Inferior parietal cortex (tissue), 1 donor: Measurements from ENCODE around the gene GPR85.
"Not testable (repeated sequence)": the region's sequence is repeated elsewhere in the genome, so short reads cannot be mapped to it uniquely, and the experiment has no call there.

ENCODE experiments used
- DNase-seq: peaks from one replicate; pipeline ENCODE4 v3.0.0-alpha.2; 2016; ENCODE audit errors: extremely low spot score

GPR85 gene

DNA sequence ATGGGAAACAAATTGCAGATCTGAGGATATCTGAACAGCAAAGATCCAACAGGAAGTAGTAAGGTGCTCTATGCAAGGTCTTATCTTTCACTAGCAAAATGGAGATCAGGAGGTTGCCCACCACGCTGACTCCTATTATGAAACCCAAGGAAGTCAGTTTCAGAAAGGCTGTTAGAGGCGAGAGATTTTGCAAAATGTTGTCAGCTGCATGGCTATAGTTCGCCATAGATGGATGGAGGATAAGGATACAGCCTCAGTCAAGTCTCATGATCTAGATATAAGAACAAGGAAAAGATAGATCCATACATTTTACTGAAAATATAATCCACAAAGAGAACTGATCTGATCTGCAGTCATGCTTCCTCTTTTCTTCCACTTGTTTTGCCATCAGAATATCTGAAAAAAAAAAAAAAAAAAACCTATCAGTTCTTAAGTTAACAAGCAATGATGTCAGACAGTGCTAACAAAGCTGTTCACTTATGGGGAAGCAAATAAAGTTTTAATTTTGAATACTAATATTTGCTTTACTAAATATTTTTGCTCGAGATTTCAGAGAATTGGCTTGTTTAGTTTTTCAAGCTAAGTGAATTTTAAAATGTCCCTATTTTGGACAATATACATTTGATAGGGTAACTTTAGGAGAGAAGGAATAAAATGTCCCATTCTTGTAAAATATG is 2.0 kb downstream of the GPR85 start:
- peak; percentile 29 for DNase-seq

DNA sequence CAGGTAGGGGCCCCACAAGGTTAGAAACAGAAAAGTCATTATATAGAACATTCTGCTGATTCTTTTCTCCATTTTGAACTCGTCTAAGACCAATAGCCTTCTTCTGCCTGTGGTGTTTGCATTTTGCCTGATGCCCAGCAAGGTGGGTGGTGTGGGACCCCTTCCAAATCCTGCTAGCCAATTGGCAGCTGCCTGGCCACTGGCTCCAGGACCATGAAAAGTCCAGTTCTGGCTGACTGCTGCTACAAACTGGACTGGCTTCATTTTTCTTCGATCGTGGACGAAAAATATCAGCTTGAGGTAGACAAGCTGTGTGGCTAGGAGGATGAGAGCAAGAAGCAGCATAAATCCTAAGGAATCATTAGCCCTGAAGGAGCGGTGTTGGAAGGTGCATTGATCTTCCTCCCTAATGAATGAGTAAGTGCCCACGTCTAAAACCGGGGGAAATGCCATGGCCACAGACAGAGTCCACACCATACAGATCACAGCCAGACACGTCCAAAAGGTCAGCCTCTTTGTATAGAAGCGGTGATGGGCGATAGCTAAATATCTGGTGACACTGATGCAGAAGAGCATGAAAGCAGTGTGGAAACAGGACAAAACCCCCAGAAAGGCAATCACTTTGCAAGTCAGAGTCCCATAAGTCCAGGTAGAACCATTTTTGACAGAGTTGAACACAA is 2.7 kb downstream of the GPR85 start:
- peak; percentile 19 for DNase-seq

DNA sequence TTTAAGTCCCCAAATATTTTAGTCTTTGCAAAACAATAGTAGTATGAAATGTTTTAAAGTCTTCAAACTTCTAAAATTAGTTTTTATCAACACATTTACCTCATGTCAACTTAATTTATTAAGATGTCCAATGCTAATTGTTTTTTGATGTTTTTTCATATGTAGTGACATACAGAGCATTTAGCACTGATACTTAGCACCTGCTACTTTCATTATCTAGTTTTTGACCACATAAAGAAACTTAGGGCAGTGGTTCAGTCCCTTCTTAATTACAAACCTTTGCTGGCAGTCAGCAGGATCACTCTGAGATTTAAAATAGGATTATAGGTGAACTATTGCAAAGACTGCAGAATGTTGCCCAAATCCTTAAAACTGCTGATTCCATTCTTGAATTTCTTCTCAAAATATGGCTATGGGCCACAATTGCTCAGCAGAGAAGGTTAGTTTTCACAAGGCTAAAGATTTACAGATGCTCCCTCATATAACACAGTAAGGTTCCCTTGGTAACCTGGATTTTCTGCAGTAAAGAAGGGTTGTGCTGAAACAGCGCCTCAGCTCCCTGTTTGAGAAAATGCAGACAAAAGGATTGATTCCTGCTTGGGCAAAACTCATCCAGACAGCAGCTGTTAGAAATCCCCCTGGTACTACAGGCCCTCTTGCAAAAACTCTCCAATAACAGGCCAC is 3.4 kb downstream of the GPR85 start:
- DNase-seq = peak; percentile 34

DNA sequence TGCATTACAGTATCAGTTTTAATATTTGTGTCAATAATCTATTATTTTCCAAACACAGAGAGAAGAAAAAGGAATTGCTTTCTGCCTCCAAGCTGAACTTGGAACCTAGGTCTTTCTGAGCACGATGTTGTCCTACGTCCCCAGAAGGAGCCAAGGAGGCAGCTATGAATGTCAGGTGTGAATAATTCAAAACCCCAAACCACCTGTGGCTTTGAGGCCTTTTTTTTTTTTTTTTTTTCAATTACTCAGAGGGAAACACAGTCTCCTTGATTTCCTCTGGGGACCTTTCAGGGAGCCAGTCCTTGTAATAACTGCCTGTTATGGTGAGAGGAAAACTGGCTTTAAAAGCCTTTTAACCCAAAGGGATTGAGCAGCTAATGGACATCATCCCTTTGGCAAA is 8.3 kb downstream of the GPR85 start:
- no peak for DNase-seq

GRCh38 chr7:113076703-113077102 is 9.9 kb downstream of the GPR85 start:
- DNase-seq = no peak

DNA sequence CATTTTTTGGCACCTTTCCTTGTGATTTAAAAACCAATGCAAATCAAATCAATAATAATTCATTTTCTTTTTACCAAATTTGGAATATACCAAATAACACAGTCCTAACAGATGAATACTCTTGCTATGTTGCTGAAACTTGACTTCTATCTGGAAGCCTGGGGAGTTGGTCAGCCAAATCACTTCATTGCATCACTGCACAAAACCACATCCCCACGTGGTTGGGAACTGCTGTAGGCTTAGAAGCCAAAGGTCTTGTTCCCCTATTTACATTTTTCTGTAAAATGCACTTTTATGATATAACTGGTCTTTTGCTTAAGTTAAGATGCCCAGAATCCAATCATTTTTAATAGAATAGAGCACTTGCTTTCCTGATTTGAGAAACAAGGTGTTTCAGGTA is 15.2 kb downstream of the GPR85 start:
- DNase-seq = no peak

GRCh38 chr7:113062499-113062898 is 24.1 kb downstream of the GPR85 start:
- no peak for DNase-seq

DNA sequence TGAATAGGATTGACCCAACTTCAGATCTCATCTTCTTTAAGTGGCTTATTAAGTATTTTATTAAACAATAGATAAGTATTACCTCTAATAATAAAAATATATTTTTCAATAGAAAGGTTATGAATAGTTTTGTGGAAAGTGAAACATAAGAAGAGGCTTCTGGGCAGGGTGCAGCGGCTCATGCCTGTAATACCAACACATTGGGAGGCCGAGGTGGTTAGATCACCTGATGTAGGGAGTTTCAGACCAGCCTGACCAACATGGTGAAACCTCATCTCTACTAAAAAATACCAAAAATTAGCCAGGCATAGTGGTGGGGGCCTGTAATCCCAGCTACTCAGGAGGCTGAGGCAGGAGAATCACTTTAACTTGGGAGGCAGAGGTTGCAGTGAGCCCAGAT is 26.5 kb downstream of the GPR85 start:
- DNase-seq = no peak

DNA sequence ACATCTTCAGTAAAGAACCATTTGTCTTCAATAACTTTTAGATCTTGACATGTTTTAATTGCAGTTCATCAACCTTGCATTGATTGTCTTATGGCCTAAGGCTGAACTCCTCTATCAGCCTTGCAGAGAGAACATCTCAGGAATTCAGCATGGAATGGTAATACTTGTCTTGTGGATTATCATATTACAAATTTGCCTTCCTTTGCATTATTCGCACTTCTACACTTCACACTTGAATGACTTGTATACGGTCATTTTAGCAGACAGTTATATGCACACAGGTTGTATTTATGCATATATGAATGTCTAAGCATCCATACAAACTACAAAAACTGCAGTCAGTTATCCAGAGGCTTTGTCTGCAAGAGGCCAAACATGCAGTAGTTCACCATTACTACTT is 31.7 kb downstream of the GPR85 start:
- DNase-seq = no peak

- DNase-seq = not testable (repeated sequence)
These were observed 32.4 kb downstream of the GPR85 start for GRCh38 chr7:113054272-113054671.

DNA sequence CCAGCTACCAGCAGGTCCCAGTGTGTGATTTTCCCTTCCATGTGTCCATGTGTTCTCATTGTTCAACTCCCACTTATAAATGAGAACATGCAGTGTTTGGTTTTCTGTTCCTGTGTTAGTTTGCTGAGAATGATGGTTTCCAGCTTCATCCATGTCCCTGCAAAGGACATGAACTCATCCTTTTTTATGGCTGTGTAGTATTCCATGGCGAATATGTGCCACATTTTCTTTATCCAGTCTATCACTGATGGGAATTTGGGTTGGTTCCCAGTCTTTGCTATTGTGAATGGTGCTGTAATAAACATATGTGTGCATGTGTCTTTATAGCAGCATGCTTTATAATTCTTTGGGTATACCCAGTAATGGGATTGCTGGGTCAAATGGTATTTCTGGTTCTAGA is 37.4 kb downstream of the GPR85 start:
- DNase-seq = not testable (repeated sequence)

DNA sequence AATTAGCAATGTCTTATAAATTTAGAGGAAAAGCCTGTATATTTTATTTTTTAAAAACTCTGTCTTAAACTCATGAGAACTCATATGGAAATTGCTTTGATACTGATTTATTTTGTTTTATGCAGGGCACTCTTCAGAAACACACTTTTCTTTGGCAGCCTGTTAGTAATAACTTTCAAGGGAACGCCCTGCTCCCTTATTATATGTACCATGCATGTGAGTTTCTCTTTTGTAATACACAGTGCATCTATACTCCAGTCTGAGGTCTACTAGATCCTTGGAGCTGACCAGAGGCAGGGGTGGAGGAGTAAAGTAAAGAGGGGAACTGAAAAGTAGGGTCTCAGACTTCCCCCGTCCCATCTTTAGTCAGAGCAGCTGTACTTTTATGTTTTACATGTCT is 40.2 kb downstream of the GPR85 start:
- no peak for DNase-seq

GRCh38 chr7:113045379-113045778 is 41.2 kb downstream of the GPR85 start:
- DNase-seq = no peak

GRCh38 chr7:113044394-113044793 is 42.2 kb downstream of the GPR85 start:
- DNase-seq = no peak

- no peak for DNase-seq
These were observed 45.8 kb downstream of the GPR85 start for GRCh38 chr7:113040849-113041248.

DNA sequence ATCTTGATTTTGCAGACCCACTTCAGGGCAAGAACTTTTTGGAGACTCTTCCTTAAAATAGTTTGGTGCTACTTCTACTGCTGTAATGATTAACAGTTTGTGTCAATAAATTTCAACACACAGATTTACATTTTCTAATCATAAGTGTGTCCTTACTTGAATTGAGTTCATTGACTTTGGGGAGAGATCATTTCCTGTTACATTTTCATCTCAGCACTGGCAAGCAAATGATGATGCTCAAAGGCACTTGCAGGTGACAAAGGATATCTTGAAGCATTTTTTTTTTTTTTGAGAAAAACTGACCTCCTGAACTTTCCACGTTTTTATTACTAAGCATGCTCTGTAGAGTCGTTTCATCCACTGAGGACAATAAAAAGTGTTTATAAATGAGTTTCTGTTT is 52.7 kb downstream of the GPR85 start:
- DNase-seq = no peak
